Caco-2 (cell line): ENCODE data around the gene SH2D1B. TPM values are rescaled to one million over a fixed set of nuclear protein-coding genes. Genes with fewer than 3 reads are reported as not detected.

Experiments used
- BruUV-seq: library from RNA; stranded (reverse); fragments of 400-500 nt; replicated peaks from 2 replicates; lab custom pipeline; 2021; lab: Mats Ljungman, UMichigan
- CTCF ChIA-PET: fragments of 300-600 bp; sonication (Branson Sonifier 250); formaldehyde crosslinking; loops from one replicate; lab custom pipeline; 2022; ENCODE audit warnings: antibody characterized with exemption; lab: Charles Lee
- POLR2A ChIA-PET: fragments of 300-600 bp; sonication (Branson Sonifier 250); formaldehyde crosslinking; loops from one replicate; lab custom pipeline; 2022; ENCODE audit warnings: antibody characterized with exemption; lab: Charles Lee
- DNase-seq, 2 experiments: peaks; one replicate each; pipeline versions ENCODE4 v3.0.0 to v3.0.0-alpha.2; 2020 to 2022
- H3K27me3 ChIP-seq: replicated peaks from 2 replicates; pipeline ENCODE4 v1.6.0; 2011; ENCODE audit warnings: low read length; ENCODE audit not compliant: control insufficient read depth, insufficient read depth
- H3K36me3 ChIP-seq: 2 replicates; pipeline ENCODE4 v1.5.1; 2011; ENCODE audit warnings: low read length; ENCODE audit not compliant: control insufficient read depth, insufficient read depth
- H3K4me1 ChIP-seq: fragments of 250-450 bp; sonication (Bioruptor Pico); 2 replicates; pipeline ENCODE4 v1.5.1; 2020; ENCODE audit warnings: mild to moderate bottlenecking
- H3K4me3 ChIP-seq: 2 replicates; pipeline ENCODE4 v1.5.1; 2011; ENCODE audit warnings: low read depth, mild to moderate bottlenecking, control low read depth, low read length
- H3K9me3 ChIP-seq: fragments of 250-450 bp; sonication (Bioruptor Pico); 2 replicates; pipeline ENCODE4 v1.5.1; 2020; ENCODE audit warnings: mild to moderate bottlenecking, moderate library complexity
- H3K27ac Mint-ChIP-seq: one replicate; pipeline ENCODE4 v1.8.0; 2022; ENCODE audit warnings: mixed read lengths; ENCODE audit not compliant: unreplicated experiment
- H3K27me3 Mint-ChIP-seq: one replicate; pipeline ENCODE4 v1.8.0; 2022; ENCODE audit warnings: mixed read lengths; ENCODE audit not compliant: insufficient read depth, unreplicated experiment
- H3K36me3 Mint-ChIP-seq: one replicate; pipeline ENCODE4 v1.8.0; 2022; ENCODE audit warnings: mild to moderate bottlenecking, mixed read lengths; ENCODE audit not compliant: insufficient read depth, unreplicated experiment
- H3K4me1 Mint-ChIP-seq: one replicate; pipeline ENCODE4 v1.8.0; 2022; ENCODE audit warnings: low read depth, mixed read lengths; ENCODE audit not compliant: unreplicated experiment
- H3K4me3 Mint-ChIP-seq: one replicate; pipeline ENCODE4 v1.8.0; 2022; ENCODE audit warnings: mild to moderate bottlenecking, moderate library complexity, mixed read lengths; ENCODE audit not compliant: unreplicated experiment
- H3K9me3 Mint-ChIP-seq: one replicate; pipeline ENCODE4 v1.8.0; 2022; ENCODE audit warnings: mixed read lengths; ENCODE audit not compliant: unreplicated experiment
- intact Hi-C: fragments of 100-400 bp; cut with micrococcal nuclease; formaldehyde crosslinking; loops from one replicate; pipeline ENCODE4 v1.10.0; 2022; ENCODE audit not compliant: unreplicated experiment
- total RNA-seq: library from RNA; stranded (reverse); gene quantifications from 2 replicates; pipeline ENCODE4 v1.2.3, GENCODE V29; 2022
- TF ChIP-seq, protein P1 (sequence below), 2 experiments: fragments of 200-600 bp in 1 of 2; IDR thresholded peaks; 1 replicate in 1 of 2; 2 replicates in 1 of 2; pipeline versions ENCODE4 v1.5.1 to v1.8.0; 2011 to 2022; ENCODE audit warnings: antibody characterized with exemption in 1 of 2, control low read depth in 1 of 2, inconsistent platforms in 1 of 2, low read depth in 1 of 2, low read length in 1 of 2, mild to moderate bottlenecking in 1 of 2, moderate library complexity in 1 of 2; ENCODE audit not compliant: insufficient read depth in 1 of 2, severe bottlenecking in 1 of 2, unreplicated experiment in 1 of 2

SH2D1B gene
- total RNA-seq, 1 experiment from 2014 or later: not detected

DNA sequence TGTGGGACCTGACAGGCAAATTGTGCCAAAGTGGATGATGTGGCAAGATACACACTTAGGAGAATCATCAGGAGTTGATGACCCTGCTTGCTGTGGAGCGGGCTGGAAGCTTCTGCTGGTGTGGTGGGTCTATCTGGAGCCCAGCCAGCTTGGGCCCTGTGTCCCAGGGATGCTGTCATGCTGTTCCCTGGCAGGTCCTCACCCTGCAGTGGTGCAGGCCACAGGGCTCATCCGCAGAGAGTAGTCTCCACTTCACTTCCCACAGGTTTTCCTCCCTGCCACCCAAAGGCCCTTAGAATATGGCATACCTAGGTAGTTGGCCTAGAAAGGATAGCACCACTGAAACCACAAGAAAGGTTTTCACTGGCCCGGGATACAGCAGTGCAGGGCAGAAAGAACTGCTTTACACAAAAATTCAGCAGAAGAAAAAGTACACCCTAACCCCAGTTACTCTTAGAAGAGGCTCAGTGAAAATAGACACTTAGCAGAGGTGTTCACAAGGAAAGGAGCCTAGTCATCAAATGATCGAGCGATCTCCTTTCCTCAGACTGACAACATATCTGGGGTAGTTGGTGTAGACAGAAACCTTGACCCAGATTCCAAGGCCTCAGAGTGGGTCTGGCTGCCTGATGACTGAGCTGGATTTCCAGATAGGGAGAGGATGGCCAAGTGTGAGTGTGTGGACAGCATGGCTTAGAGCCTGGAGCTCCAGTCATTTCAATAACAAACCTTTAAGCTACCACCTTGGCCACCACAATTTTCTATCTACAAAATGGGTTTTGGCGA lies 31.7 kb downstream of the SH2D1B start:
- Mint-ChIP-seq H3K9me3 (no peaks in the 10 kb centered on the region), H3K27me3 (no peaks in the 10 kb centered on the region), H3K36me3 (peaks cover 6% of the 10 kb centered on the region), H3K4me1 (peaks cover 22% of the 10 kb centered on the region), H3K4me3 (no peak overlapping the region), H3K27ac (peak overlapping the region; percentile 22)
- Histone ChIP-seq H3K9me3 (no peaks in the 10 kb centered on the region), H3K36me3 (no peaks in the 10 kb centered on the region; the same call in 1 of the 2 replicates), H3K4me3 (no peak overlapping the region), H3K27me3 (no peaks in the 10 kb centered on the region), H3K4me1 (peaks cover 43% of the 10 kb centered on the region)
- BruUV-seq: no TSS peak
- intact Hi-C loops: loop anchor here (10.0 kb wide), 1 partner anchor 185 kb away; no protein-coding TSS in a partner anchor
- TF ChIP-seq, protein P1, sequence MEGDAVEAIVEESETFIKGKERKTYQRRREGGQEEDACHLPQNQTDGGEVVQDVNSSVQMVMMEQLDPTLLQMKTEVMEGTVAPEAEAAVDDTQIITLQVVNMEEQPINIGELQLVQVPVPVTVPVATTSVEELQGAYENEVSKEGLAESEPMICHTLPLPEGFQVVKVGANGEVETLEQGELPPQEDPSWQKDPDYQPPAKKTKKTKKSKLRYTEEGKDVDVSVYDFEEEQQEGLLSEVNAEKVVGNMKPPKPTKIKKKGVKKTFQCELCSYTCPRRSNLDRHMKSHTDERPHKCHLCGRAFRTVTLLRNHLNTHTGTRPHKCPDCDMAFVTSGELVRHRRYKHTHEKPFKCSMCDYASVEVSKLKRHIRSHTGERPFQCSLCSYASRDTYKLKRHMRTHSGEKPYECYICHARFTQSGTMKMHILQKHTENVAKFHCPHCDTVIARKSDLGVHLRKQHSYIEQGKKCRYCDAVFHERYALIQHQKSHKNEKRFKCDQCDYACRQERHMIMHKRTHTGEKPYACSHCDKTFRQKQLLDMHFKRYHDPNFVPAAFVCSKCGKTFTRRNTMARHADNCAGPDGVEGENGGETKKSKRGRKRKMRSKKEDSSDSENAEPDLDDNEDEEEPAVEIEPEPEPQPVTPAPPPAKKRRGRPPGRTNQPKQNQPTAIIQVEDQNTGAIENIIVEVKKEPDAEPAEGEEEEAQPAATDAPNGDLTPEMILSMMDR (IDR thresholded peaks at IDR 0.05; ENCODE audit: insufficient read depth in 1 of 2, low read depth in 1 of 2, low read length in 1 of 2, severe bottlenecking in 1 of 2, unreplicated experiment in 1 of 2): no peak
- ChIA-PET CTCF (interaction anchor here (2.0 to 2.4 kb wide), 2 partner anchors 11 to 23 kb away, joined by 9 to 10 read pairs; no protein-coding TSS in a partner anchor), POLR2A (no interaction called here)
- no peak for DNase-seq

DNA sequence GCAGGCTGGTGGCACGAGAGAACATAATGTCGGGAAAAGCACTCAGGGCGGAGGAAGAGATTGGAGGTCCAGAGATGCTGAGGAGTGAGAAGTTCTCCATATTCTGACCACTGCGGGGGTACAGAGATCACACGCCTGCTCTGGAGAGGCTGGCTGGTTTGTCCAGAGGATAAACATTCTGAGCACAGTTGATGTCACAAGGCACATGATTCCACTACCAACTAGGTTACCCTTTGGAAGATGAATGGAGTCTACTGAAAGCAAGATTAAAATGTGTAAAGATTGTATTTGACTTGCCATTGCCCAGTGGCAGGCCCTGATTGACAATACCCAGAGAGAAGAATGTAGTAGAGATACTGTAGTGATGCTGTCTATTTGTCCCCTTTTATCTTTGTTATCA lies 35.2 kb downstream of the SH2D1B start, which contains the start of gene SPATA46:
Gene SPATA46, minus strand, starts transcription at position 164 of the 400 bp plus-strand sequence. Its CDS starts 64 bp downstream, at position 100.
- BruUV-seq: no TSS peak
- H3K4me1 ChIP-seq: peaks cover 32% of the 10 kb centered on the region
- H3K27ac Mint-ChIP-seq: no peak within 1 kb of the TSS
- H3K27me3 Mint-ChIP-seq: no peaks in the 10 kb centered on the region
- peak in 1 of 2 experiments; percentile 38 for DNase-seq
- intact Hi-C loops: no loop called here
- CTCF ChIA-PET: interaction anchor here (0.6 kb wide), 1 partner anchor 255 kb away, joined by 3 read pairs; the partner anchor contains the start of gene DDR2
- no peak within 1 kb of the TSS for H3K4me3 ChIP-seq
- no peak within 1 kb of the TSS for H3K4me3 Mint-ChIP-seq
- no peaks in the 10 kb centered on the region for H3K9me3 Mint-ChIP-seq
- no peaks in the 10 kb centered on the region for H3K9me3 ChIP-seq
- H3K4me1 Mint-ChIP-seq: peaks cover 27% of the 10 kb centered on the region
- H3K36me3 ChIP-seq: no peaks in the 10 kb centered on the region; the same call in 1 of the 2 replicates
- POLR2A ChIA-PET: no interaction called here
- TF ChIP-seq, protein P1 (IDR thresholded peaks at IDR 0.05; ENCODE audit: insufficient read depth in 1 of 2, low read depth in 1 of 2, low read length in 1 of 2, severe bottlenecking in 1 of 2, unreplicated experiment in 1 of 2): no peak
- peaks cover 6% of the 10 kb centered on the region for H3K36me3 Mint-ChIP-seq
- H3K27me3 ChIP-seq: no peaks in the 10 kb centered on the region

- CTCF ChIA-PET: no interaction called here
- Mint-ChIP-seq H3K4me1 (peaks cover 20% of the 10 kb centered on the region), H3K36me3 (no peaks in the 10 kb centered on the region), H3K9me3 (no peaks in the 10 kb centered on the region), H3K27me3 (no peaks in the 10 kb centered on the region), H3K4me3 (no peak overlapping the region), H3K27ac (no peak overlapping the region)
- H3K27me3 ChIP-seq: no peaks in the 10 kb centered on the region
- no peak overlapping the region for H3K4me3 ChIP-seq
- H3K36me3 ChIP-seq: no peaks in the 10 kb centered on the region; the same call in 1 of the 2 replicates
- no TSS peak for BruUV-seq
- intact Hi-C loops: no loop called here
- TF ChIP-seq, protein P1 (IDR thresholded peaks at IDR 0.05; ENCODE audit: insufficient read depth in 1 of 2, low read depth in 1 of 2, low read length in 1 of 2, severe bottlenecking in 1 of 2, unreplicated experiment in 1 of 2): no peak
- H3K4me1 ChIP-seq: peaks cover 19% of the 10 kb centered on the region
- DNase-seq: no peak
- POLR2A ChIA-PET: no interaction called here
- H3K9me3 ChIP-seq: no peaks in the 10 kb centered on the region
Measured at GRCh38 chr1:162375463-162375862, 36.5 kb downstream of the SH2D1B start.
